Common myeloid progenitor, CD34-positive (primary cell): ENCODE measurements around the gene C10orf90.
"Not testable (repeated sequence)": the region's sequence is repeated elsewhere in the genome, so short reads cannot be mapped to it uniquely, and the experiment has no call there.

Source experiments
- CTCF ChIA-PET: fragments of 350-600 bp; sonication (Branson Sonifier 250); formaldehyde crosslinking; loops from one replicate; lab custom pipeline; 2021; ENCODE audit warnings: antibody characterized with exemption; lab: Charles Lee
- POLR2A ChIA-PET: fragments of 350-600 bp; sonication (Branson Sonifier 250); formaldehyde crosslinking; loops from one replicate; lab custom pipeline; 2021; ENCODE audit warnings: antibody characterized with exemption; lab: Charles Lee
- DNase-seq, 3 donors: peaks; one replicate each; pipeline versions ENCODE4 v3.0.0 to v3.0.0-alpha.2; 2013
- H3K27ac ChIP-seq, 2 experiments: 1 replicate in 1 of 2; 2 replicates in 1 of 2; pipeline ENCODE4 v1.7.0; 2013; ENCODE audit warnings: inconsistent platforms in 2 of 2, low read length in 2 of 2, mild to moderate bottlenecking in 2 of 2, low read depth in 1 of 2, moderate library complexity in 1 of 2; ENCODE audit not compliant: severe bottlenecking in 2 of 2, insufficient read depth in 1 of 2, poor library complexity in 1 of 2
- H3K27me3 ChIP-seq, 5 experiments: replicated peaks in 2 of 5; 1 replicate in 3 of 5; 2 replicates in 2 of 5; pipeline versions ENCODE4 v1.6.1 to v1.7.0; 2013; ENCODE audit warnings: low read length in 4 of 5, mild to moderate bottlenecking in 2 of 5, moderate library complexity in 2 of 5, inconsistent platforms in 1 of 5; ENCODE audit not compliant: insufficient read depth in 5 of 5, control insufficient read depth in 4 of 5
- H3K36me3 ChIP-seq, 4 experiments: 1 replicate in 2 of 4; 2 replicates in 2 of 4; pipeline versions ENCODE4 v1.6.1 to v1.7.0; 2013; ENCODE audit warnings: low read length in 3 of 4, control low read depth in 1 of 4, mild to moderate bottlenecking in 1 of 4; ENCODE audit not compliant: control insufficient read depth in 4 of 4, insufficient read depth in 4 of 4
- H3K4me1 ChIP-seq, 4 experiments: 1 replicate in 3 of 4; 2 replicates in 1 of 4; pipeline versions ENCODE4 v1.6.1 to v1.7.1; 2013; ENCODE audit warnings: low read length in 3 of 4, mild to moderate bottlenecking in 3 of 4, control low read depth in 1 of 4, inconsistent platforms in 1 of 4, moderate library complexity in 1 of 4; ENCODE audit not compliant: control insufficient read depth in 4 of 4, insufficient read depth in 4 of 4; ENCODE audit errors: control extremely low read depth in 1 of 4
- H3K4me3 ChIP-seq, 7 experiments: 1 replicate in 4 of 7; 2 replicates in 3 of 7; pipeline versions ENCODE4 v1.5.1 to v1.7.0; 2013; ENCODE audit warnings: mild to moderate bottlenecking in 7 of 7, low read length in 6 of 7, moderate library complexity in 6 of 7, inconsistent platforms in 2 of 7, low read depth in 2 of 7, control low read depth in 1 of 7; ENCODE audit not compliant: insufficient read depth in 4 of 7, control insufficient read depth in 1 of 7; ENCODE audit errors: extremely low read depth in 1 of 7
- H3K9me3 ChIP-seq, 5 experiments: 1 replicate in 4 of 5; 2 replicates in 1 of 5; pipeline versions ENCODE4 v1.6.1 to v1.7.1; 2013; ENCODE audit warnings: low read length in 4 of 5, mild to moderate bottlenecking in 2 of 5, inconsistent platforms in 1 of 5, low read depth in 1 of 5, moderate library complexity in 1 of 5; ENCODE audit not compliant: control insufficient read depth in 4 of 5, insufficient read depth in 2 of 5; ENCODE audit errors: control extremely low read depth in 1 of 5
- WGBS: methylation state at CpG from one replicate; pipeline ENCODE4 v1.1.5; 2013; ENCODE audit not compliant: insufficient coverage; 5-methylcytosine and 5-hydroxymethylcytosine counted together

The C10orf90 gene

GRCh38 chr10:126380352-126381076 is 290.0 kb downstream of the C10orf90 start:
- Histone ChIP-seq H3K9me3 (peaks cover 0 to 10% (median 0%) of the 10 kb centered on the region in 5 experiments), H3K36me3 (no peaks in the 10 kb centered on the region), H3K27me3 (peaks cover 0 to 19% (median 8%) of the 10 kb centered on the region in 5 experiments), H3K4me3 (no peak overlapping the region), H3K4me1 (no peaks in the 10 kb centered on the region), H3K27ac (no peak overlapping the region)
- no peak for DNase-seq
- POLR2A ChIA-PET, result no interaction called here
- 85% methylated on average over 2 of the region's 7 CpGs for WGBS
- CTCF ChIA-PET, result no interaction called here

DNA sequence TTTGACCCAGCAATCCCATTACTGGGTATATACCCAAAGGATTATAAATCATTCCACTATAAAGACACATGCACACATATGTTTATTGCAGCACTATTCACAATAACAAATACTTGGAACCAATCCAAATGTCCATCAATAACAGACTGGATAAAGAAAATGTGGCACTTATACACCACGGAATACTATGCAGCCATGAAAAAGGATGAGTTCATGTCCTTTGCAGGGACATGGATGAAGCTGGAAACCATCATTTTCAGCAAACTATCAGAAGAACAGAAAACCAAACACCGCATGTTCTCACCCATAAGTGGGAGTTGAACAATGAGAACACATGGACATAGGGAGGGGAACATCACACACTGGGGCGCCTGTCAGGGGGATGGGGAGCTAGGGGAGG is 291.3 kb downstream of the C10orf90 start:
- H3K4me1 ChIP-seq, POLR2A ChIA-PET, DNase-seq, CTCF ChIA-PET, H3K4me3 ChIP-seq, H3K27ac ChIP-seq, H3K27me3 ChIP-seq, H3K36me3 ChIP-seq: not testable (repeated sequence)
- WGBS, result no CpG with 5 or more reads among the region's 3 CpGs
- H3K9me3 ChIP-seq, result peaks cover 0 to 12% (median 0%) of the 10 kb centered on the region in 5 experiments

- H3K27ac ChIP-seq, result no peak overlapping the region
- no peak for DNase-seq
- CTCF ChIA-PET, result no interaction called here
- no peaks in the 10 kb centered on the region for H3K36me3 ChIP-seq
- H3K9me3 ChIP-seq, result peaks cover 0 to 5% (median 0%) of the 10 kb centered on the region in 5 experiments
- POLR2A ChIA-PET, result no interaction called here
- WGBS, result 100% methylated on average over 2 of the region's 2 CpGs
- H3K4me3 ChIP-seq, result no peak overlapping the region
- H3K27me3 ChIP-seq, result peaks cover 0 to 5% (median 0%) of the 10 kb centered on the region in 5 experiments
- no peaks in the 10 kb centered on the region for H3K4me1 ChIP-seq
Observed at GRCh38 chr10:126376956-126377355, 293.5 kb downstream of the C10orf90 start.

DNA sequence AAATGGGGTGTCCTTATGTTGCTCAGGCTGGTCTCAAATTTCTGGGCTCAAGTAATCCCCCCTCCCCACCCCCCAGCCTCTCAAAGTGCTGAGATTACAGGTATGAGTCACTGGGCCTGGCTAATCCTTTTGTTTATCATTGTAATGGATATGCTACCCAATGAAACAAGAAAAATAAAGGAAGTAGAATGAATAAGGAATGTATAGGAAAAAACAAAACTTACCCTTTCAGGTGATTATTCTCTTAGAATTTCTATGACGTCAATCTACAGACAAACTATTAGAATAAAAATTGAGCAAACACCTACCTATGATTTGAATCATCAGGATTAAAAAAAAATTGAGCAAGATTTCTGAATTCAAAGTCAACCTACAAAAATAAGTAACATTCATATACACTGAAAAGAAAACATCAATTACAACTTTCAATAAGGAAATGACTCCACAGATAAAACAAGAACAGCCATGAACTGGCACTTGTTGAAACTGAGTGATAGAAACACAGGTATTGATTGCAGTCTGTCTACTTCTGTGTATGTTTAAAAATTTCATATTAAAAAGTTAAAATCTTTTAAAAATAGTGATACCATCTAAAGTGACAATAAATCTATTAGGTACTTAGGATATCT is 294.5 kb downstream of the C10orf90 start:
- no CpG with 5 or more reads among the region's 1 CpG for WGBS
- H3K36me3 ChIP-seq, result no peaks in the 10 kb centered on the region
- no peak overlapping the region for H3K4me3 ChIP-seq
- ChIA-PET CTCF (no interaction called here), POLR2A (no interaction called here)
- no peak overlapping the region for H3K27ac ChIP-seq
- no peak for DNase-seq
- H3K4me1 ChIP-seq, result no peaks in the 10 kb centered on the region
- peaks cover 0 to 5% (median 0%) of the 10 kb centered on the region in 5 experiments for H3K27me3 ChIP-seq
- H3K9me3 ChIP-seq, result peaks cover 0 to 5% (median 0%) of the 10 kb centered on the region in 5 experiments

DNA sequence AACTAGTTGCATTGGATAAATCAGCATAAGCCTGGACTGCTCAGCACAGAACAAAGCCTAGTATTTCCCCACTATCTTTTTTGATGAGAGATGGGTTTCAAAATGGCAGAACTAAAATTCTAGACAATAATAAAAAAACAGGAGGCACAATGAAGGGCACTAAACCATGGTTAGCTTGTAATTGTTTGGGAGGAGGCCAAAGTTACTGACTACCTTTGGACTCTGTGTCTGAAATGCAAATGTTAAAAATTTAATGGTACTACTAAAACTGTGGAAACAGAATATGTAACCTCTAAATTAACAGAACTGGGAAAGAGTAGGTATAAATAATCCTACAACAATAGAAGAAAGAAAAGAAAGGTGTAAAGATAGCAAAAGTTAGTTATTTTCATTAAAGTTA is 295.2 kb downstream of the C10orf90 start:
- POLR2A ChIA-PET, result no interaction called here

More for the DNA sequence above, 295.2 kb downstream of the C10orf90 start:
- H3K9me3 ChIP-seq, result peaks cover 0 to 5% (median 0%) of the 10 kb centered on the region in 5 experiments
- no peak overlapping the region for H3K27ac ChIP-seq
- CTCF ChIA-PET, result no interaction called here
- peaks cover 0 to 2% (median 0%) of the 10 kb centered on the region in 5 experiments for H3K27me3 ChIP-seq
- H3K36me3 ChIP-seq, result no peaks in the 10 kb centered on the region
- no peaks in the 10 kb centered on the region for H3K4me1 ChIP-seq
- H3K4me3 ChIP-seq, result no peak overlapping the region
- no peak for DNase-seq
